ENCODE measurements around the gene LRRK2.

DNA sequence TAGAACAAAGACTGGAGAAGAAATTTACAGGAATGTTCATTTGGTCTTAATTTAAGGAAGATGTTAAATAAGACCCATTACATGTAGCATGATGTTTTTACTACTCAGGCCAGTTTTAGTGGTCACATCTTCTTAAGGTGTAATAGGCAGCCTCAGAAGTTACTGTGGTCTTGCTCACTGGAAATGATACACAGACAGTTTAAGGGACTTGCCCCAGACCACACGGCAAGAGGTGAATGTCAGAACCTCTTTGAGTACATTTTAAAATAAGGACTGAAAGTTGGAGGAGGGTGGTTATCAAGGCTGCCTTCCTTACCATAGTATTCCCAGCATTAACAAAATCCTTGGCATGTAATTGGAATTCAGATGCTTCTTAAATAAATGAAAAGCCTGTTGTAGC, 37.9 kb downstream of the LRRK2 start:
- TF ChIP-seq TAF1 (IDR thresholded peaks at IDR 0.05; ENCODE audit: borderline replicate concordance, low read depth, low read length) = no peak
- TF ChIP-seq POLR2AphosphoS5 (IDR thresholded peaks at IDR 0.05; ENCODE audit: low read depth, low read length) = no peak
- no peak for TF ChIP-seq POLR2A (IDR thresholded peaks at IDR 0.05; ENCODE audit: low read depth, low read length)
